Gastroesophageal sphincter (tissue), 3 donors: ENCODE data around the gene TMPRSS11A.

ENCODE experiments used
- CTCF ChIP-seq, 4 experiments: fragments of 200-600 bp in 2 of 4; fragments of 450-650 bp in 2 of 4; sonication (generic) in 1 of 4; IDR thresholded peaks; one replicate each; pipeline ENCODE4 v1.5.1; 2017 to 2019; ENCODE audit warnings: antibody characterized with exemption in 4 of 4, mild to moderate bottlenecking in 2 of 4, moderate library complexity in 2 of 4
- POLR2A ChIP-seq, 2 donors: fragments of 450-650 bp; IDR thresholded peaks; one replicate each; pipeline ENCODE4 v1.6.1; 2017; ENCODE audit warnings: antibody characterized with exemption in 2 of 2, mild to moderate bottlenecking in 2 of 2, moderate library complexity in 1 of 2
- POLR2AphosphoS5 ChIP-seq: sonication (generic); formaldehyde crosslinking; IDR thresholded peaks from one replicate; pipeline ENCODE4 v1.6.1; 2017; ENCODE audit warnings: antibody characterized with exemption

- TF ChIP-seq CTCF (IDR thresholded peaks at IDR 0.05) (no peak), POLR2AphosphoS5 (no peak), POLR2A (IDR thresholded peaks at IDR 0.05) (no peak)
Observed at GRCh38 chr4:67869580-67870190, 93.6 kb downstream of the TMPRSS11A start.
